Calu3 (cell line): ENCODE data around the gene SEMA3F. TPM values are rescaled to one million over a fixed set of nuclear protein-coding genes. Genes with fewer than 3 reads are reported as not detected.

ENCODE experiments used
- BruUV-seq: library from RNA; stranded (reverse); fragments of 400-500 nt; replicated peaks from 2 replicates; lab custom pipeline; 2021; lab: Mats Ljungman, UMichigan
- CTCF ChIA-PET: fragments of 300-600 bp; sonication (Branson Sonifier 250); formaldehyde crosslinking; loops from one replicate; lab custom pipeline; 2022; ENCODE audit warnings: antibody characterized with exemption; lab: Charles Lee
- DNase-seq: peaks from one replicate; pipeline ENCODE4 v3.0.0; 2022
- H3K27ac Mint-ChIP-seq: one replicate; pipeline ENCODE4 v1.8.0; 2022; ENCODE audit warnings: mixed read lengths; ENCODE audit not compliant: unreplicated experiment
- H3K27me3 Mint-ChIP-seq: one replicate; pipeline ENCODE4 v1.8.0; 2022; ENCODE audit warnings: mixed read lengths; ENCODE audit not compliant: unreplicated experiment
- H3K36me3 Mint-ChIP-seq: one replicate; pipeline ENCODE4 v1.8.0; 2022; ENCODE audit warnings: mild to moderate bottlenecking, moderate library complexity, mixed read lengths; ENCODE audit not compliant: insufficient read depth, unreplicated experiment
- H3K4me1 Mint-ChIP-seq: one replicate; pipeline ENCODE4 v1.8.0; 2022; ENCODE audit warnings: mild to moderate bottlenecking, low read depth, mixed read lengths; ENCODE audit not compliant: unreplicated experiment
- H3K4me3 Mint-ChIP-seq: one replicate; pipeline ENCODE4 v1.8.0; 2022; ENCODE audit warnings: mild to moderate bottlenecking, low read depth, moderate library complexity, mixed read lengths; ENCODE audit not compliant: unreplicated experiment
- H3K9me3 Mint-ChIP-seq: one replicate; pipeline ENCODE4 v1.8.0; 2022; ENCODE audit warnings: low read depth, mixed read lengths; ENCODE audit not compliant: unreplicated experiment
- intact Hi-C: fragments of 100-400 bp; cut with micrococcal nuclease; formaldehyde crosslinking; loops from one replicate; pipeline ENCODE4 v1.10.0; 2022; ENCODE audit not compliant: unreplicated experiment
- total RNA-seq: library from RNA; stranded (reverse); gene quantifications from 2 replicates; pipeline ENCODE4 v1.2.3, GENCODE V29; 2022
- TF ChIP-seq, protein P1 (sequence below): fragments of 200-600 bp; IDR thresholded peaks from one replicate; pipeline ENCODE4 v1.8.0; 2022; ENCODE audit warnings: antibody characterized with exemption; ENCODE audit not compliant: unreplicated experiment

SEMA3F gene
- total RNA-seq, 1 experiment from 2014 or later = 1.7 TPM

- BruUV-seq = no TSS peak
- DNase-seq = no peak
- H3K4me1 Mint-ChIP-seq = no peaks in the 10 kb centered on the region
- H3K27ac Mint-ChIP-seq = no peak overlapping the region
- CTCF ChIA-PET = no interaction called here
- no peak overlapping the region for H3K4me3 Mint-ChIP-seq
- H3K36me3 Mint-ChIP-seq = no peaks in the 10 kb centered on the region
- intact Hi-C loops = no loop called here
- H3K9me3 Mint-ChIP-seq = no peaks in the 10 kb centered on the region
- TF ChIP-seq, protein P1, sequence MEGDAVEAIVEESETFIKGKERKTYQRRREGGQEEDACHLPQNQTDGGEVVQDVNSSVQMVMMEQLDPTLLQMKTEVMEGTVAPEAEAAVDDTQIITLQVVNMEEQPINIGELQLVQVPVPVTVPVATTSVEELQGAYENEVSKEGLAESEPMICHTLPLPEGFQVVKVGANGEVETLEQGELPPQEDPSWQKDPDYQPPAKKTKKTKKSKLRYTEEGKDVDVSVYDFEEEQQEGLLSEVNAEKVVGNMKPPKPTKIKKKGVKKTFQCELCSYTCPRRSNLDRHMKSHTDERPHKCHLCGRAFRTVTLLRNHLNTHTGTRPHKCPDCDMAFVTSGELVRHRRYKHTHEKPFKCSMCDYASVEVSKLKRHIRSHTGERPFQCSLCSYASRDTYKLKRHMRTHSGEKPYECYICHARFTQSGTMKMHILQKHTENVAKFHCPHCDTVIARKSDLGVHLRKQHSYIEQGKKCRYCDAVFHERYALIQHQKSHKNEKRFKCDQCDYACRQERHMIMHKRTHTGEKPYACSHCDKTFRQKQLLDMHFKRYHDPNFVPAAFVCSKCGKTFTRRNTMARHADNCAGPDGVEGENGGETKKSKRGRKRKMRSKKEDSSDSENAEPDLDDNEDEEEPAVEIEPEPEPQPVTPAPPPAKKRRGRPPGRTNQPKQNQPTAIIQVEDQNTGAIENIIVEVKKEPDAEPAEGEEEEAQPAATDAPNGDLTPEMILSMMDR = no peak
- no peaks in the 10 kb centered on the region for H3K27me3 Mint-ChIP-seq
Measured at GRCh38 chr3:50168388-50168787, 13.3 kb downstream of the SEMA3F start.

GRCh38 chr3:50168791-50169190 is 13.7 kb downstream of the SEMA3F start:
- TF ChIP-seq, protein P1 = no peak
- no peak overlapping the region for H3K27ac Mint-ChIP-seq
- CTCF ChIA-PET = no interaction called here

DNA sequence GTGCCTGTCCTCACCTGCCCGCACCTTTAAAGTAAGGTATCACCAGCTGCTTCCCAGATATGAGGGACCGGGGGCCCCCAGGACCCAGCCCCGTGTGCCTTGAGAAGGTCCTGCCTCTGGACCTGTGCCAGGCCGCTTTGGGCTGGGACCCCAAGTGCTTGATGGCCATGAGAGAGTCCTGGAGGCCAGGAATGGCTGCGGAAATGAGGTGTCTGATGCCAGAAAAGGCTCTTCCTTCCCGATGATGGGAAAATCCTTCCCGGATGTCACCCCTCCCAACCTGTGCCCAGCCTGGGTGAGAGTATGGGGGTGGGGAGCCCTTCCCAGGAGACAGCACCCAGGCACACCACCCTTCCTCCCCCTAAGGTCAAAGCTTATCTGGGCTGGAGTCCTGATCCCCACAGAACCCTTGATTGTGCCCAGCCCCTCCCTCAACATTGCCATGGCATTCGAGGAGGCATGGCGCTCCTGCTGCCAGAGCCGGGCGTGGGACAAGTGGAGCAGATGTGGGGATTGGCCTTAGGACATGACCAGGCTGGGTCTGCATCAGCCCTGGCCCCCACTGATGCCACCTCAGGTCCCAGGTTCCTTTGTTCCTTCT is 14.2 kb downstream of the SEMA3F start:
- Mint-ChIP-seq H3K27ac (no peak overlapping the region), H3K27me3 (no peaks in the 10 kb centered on the region), H3K36me3 (no peaks in the 10 kb centered on the region), H3K4me1 (no peaks in the 10 kb centered on the region), H3K9me3 (no peaks in the 10 kb centered on the region), H3K4me3 (no peak overlapping the region)
- TF ChIP-seq, protein P1 = no peak
- BruUV-seq = no TSS peak
- CTCF ChIA-PET = no interaction called here
- intact Hi-C loops = no loop called here
- no peak for DNase-seq

More at GRCh38 chr3:50168791-50169190, 13.7 kb downstream of the SEMA3F start:
- intact Hi-C loops = no loop called here
- Mint-ChIP-seq H3K36me3 (no peaks in the 10 kb centered on the region), H3K4me3 (no peak overlapping the region), H3K27me3 (no peaks in the 10 kb centered on the region), H3K4me1 (no peaks in the 10 kb centered on the region), H3K9me3 (no peaks in the 10 kb centered on the region)
- BruUV-seq = no TSS peak
- no peak for DNase-seq

DNA sequence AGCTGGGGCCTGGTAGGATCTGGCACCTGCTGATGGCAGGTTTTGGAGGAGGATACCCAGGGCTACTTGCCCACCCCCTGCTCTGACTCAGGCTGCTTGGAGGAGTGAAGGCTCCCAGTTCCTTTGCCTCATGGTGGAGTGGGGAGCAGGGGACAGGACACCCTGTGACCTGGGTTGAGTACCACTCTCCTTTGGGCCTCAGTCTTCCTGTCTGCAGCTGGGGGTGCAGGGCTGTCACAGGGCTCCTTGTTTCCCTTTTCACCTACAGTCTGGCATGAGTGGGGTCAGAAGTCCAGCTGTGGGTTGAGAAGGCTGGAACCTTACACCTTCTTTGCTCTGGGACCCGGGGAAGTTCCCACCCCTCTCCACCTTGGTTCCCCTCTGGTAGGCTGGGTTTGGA is 14.7 kb downstream of the SEMA3F start:
- Mint-ChIP-seq H3K27me3 (no peaks in the 10 kb centered on the region), H3K4me1 (no peaks in the 10 kb centered on the region), H3K27ac (no peak overlapping the region), H3K9me3 (no peaks in the 10 kb centered on the region), H3K36me3 (no peaks in the 10 kb centered on the region), H3K4me3 (no peak overlapping the region)
- intact Hi-C loops = no loop called here
- DNase-seq = no peak
- CTCF ChIA-PET = no interaction called here
- no TSS peak for BruUV-seq
- TF ChIP-seq, protein P1 = no peak
